Uterus (tissue), 2 donors: ENCODE results near the gene MUCL1.

Experiments used
- POLR2A ChIP-seq, 2 donors: fragments of 450-650 bp; IDR thresholded peaks; one replicate each; pipeline ENCODE4 v1.6.1; 2016; ENCODE audit warnings: antibody characterized with exemption in 2 of 2, mild to moderate bottlenecking in 1 of 2, moderate library complexity in 1 of 2
- TF ChIP-seq, protein P1 (sequence below), 4 experiments: fragments of 200-600 bp in 2 of 4; fragments of 450-650 bp in 2 of 4; sonication (generic) in 2 of 4; IDR thresholded peaks; one replicate each; pipeline ENCODE4 v1.5.1; 2016 to 2019; ENCODE audit warnings: antibody characterized with exemption in 4 of 4, mild to moderate bottlenecking in 2 of 4, moderate library complexity in 1 of 4

DNA sequence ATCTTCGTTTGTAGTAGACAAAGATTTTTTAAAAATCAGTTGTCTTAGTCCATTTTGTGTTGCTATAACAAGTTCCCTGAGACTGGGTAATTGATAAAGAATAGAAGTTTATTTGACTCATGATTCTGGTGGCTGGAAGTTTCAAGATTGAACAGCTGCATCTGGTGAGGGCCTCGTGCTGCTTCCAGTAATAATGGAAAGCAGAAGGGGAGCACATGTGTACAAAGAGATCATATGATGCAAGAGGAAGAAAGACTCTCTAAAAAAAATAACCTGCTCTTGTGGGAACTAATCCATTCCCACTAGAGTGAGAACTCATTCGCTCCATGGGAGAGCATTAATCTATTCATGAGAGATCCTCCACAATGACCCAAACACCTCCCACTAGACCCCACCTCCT lies 24.8 kb downstream of the MUCL1 start:
- TF ChIP-seq, protein P1, sequence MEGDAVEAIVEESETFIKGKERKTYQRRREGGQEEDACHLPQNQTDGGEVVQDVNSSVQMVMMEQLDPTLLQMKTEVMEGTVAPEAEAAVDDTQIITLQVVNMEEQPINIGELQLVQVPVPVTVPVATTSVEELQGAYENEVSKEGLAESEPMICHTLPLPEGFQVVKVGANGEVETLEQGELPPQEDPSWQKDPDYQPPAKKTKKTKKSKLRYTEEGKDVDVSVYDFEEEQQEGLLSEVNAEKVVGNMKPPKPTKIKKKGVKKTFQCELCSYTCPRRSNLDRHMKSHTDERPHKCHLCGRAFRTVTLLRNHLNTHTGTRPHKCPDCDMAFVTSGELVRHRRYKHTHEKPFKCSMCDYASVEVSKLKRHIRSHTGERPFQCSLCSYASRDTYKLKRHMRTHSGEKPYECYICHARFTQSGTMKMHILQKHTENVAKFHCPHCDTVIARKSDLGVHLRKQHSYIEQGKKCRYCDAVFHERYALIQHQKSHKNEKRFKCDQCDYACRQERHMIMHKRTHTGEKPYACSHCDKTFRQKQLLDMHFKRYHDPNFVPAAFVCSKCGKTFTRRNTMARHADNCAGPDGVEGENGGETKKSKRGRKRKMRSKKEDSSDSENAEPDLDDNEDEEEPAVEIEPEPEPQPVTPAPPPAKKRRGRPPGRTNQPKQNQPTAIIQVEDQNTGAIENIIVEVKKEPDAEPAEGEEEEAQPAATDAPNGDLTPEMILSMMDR (IDR thresholded peaks at IDR 0.05): no peak
- TF ChIP-seq POLR2A (IDR thresholded peaks at IDR 0.05): no peak
